Fibroblast of pulmonary artery (primary cell): ENCODE measurements around the gene STXBP4.

ENCODE experiments used
- DNase-seq: peaks from one replicate; pipeline ENCODE4 v3.0.0-alpha.2; 2010; ENCODE audit warnings: low read depth
- H3K4me3 ChIP-seq: replicated peaks from 2 replicates; pipeline ENCODE4 v1.5.1; 2011; ENCODE audit warnings: low read depth, mild to moderate bottlenecking, control low read depth, low read length, moderate library complexity
- CTCF ChIP-seq: IDR thresholded peaks from 2 replicates; pipeline ENCODE4 v1.5.1; 2011; ENCODE audit warnings: mild to moderate bottlenecking, control low read depth, low read length, inconsistent platforms; ENCODE audit errors: missing control alignments

Gene STXBP4

GRCh38 chr17:54947396-54947795 is 21.2 kb upstream of the STXBP4 start:
- no peak overlapping the region for H3K4me3 ChIP-seq
- DNase-seq = no peak
- no peak for TF ChIP-seq CTCF

- H3K4me3 ChIP-seq = no peak overlapping the region
- DNase-seq = peak; percentile 73
- TF ChIP-seq CTCF = no peak
These were observed 20.2 kb upstream of the STXBP4 start for GRCh38 chr17:54948380-54948779.

DNA sequence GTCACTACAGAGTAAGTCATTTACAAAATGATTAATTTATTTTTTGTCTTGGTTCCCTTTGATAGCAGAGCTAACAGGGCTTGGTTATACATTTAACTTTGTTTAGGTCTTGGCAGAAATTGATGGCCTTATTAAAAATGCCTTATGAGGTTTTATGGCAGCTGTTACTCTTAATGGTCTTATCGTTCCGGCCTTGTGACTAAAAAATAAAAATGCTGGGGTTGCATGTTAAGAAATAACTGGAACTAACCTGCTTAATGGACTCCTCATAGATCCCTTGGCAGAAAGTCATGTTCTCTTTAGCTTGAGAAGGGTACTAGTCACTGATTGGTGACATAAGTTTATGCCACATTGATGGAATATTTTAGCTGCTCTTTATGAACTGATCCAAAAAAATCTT is 18.4 kb upstream of the STXBP4 start:
- no peak for TF ChIP-seq CTCF
- no peak overlapping the region for H3K4me3 ChIP-seq
- no peak for DNase-seq

GRCh38 chr17:54951286-54951685 is 17.3 kb upstream of the STXBP4 start:
- TF ChIP-seq CTCF = no peak
- DNase-seq = no peak

DNA sequence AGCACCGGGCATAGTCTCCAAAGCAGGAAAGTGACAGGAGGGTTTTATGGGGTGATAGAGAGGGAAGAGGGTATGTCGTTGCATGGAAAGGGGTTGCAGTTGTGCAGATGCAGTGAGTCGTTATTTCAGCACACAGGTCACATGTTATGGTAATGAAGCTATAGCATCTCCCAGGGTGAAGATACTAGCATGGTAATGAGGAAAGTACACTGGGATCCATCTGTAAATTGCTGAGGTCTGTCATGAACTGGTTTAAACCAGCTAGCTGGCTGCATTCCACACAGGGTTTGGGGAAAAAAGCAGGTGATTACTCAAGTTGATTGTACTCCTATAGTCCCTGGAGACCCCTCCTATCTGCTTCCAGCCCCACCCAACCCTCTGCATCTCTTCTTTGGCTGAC is 11.8 kb upstream of the STXBP4 start:
- H3K4me3 ChIP-seq = no peak overlapping the region
- TF ChIP-seq CTCF = no peak
- DNase-seq = no peak

More at GRCh38 chr17:54951286-54951685, 17.3 kb upstream of the STXBP4 start:
- no peak overlapping the region for H3K4me3 ChIP-seq

- DNase-seq = no peak
- H3K4me3 ChIP-seq = peak overlapping the region; percentile 92
- peak; percentile 48 for TF ChIP-seq CTCF
These were observed 824 bp upstream of the STXBP4 start for GRCh38 chr17:54967621-54968261.

- no peak for TF ChIP-seq CTCF
- peak overlapping the region; percentile 92 for H3K4me3 ChIP-seq
- peak; percentile 43 for DNase-seq
These were observed 395 bp downstream of the STXBP4 start for GRCh38 chr17:54968988-54969332.
